HG03139 (cell line): Measurements from ENCODE around the gene PGBD5.

Experiments
- ATAC-seq: cut with Tn5 transposase; IDR thresholded peaks from one replicate; pipeline ENCODE4 v1.9.1; 2021; ENCODE audit not compliant: unreplicated experiment

PGBD5 gene

GRCh38 chr1:230398856-230399255 lies 27.3 kb downstream of the PGBD5 start:
- ATAC-seq = no peak

- no peak for ATAC-seq
Observed at GRCh38 chr1:230396966-230397365, 29.2 kb downstream of the PGBD5 start.

DNA sequence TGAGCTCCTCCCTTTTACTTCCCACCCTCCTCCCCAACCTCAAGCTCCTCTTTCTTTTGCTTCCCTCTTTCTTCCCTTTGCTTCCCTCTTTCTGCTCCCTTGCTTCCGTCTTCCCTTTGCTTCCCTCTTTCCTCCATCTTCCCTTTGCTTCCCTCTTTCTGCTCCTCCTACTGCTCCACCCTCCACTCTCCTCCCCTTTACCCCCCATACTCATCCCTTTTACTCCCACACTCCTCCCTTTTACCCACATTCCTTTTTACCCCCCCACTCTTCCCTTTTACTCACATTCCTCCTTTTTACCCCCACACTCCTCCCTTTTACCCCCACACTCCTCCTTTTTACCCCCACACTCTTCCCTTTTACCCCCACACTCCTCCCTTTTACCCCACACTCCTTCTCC lies 30.2 kb downstream of the PGBD5 start:
- ATAC-seq = no peak

DNA sequence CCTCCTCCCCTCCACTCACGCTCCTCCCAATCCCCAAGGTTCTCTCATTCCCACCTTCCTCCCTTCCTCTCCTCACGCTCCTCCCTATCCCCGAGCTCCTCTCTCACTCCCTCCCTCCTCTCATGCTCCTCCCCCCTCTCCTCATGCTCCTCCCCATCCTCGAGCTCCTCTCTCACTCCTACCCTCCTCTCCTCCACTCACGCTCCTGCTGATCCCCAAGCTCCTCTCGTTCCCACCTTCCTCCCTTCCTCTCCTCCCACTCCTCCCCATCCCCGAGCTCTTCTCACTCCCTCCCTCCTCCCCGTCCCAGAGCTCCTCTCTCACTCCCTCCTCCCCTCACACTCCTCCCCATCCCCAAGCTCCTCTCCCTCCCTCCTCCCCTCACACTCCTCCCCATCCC lies 31.4 kb downstream of the PGBD5 start:
- no peak for ATAC-seq

GRCh38 chr1:230394134-230394533 lies 32.0 kb downstream of the PGBD5 start:
- no peak for ATAC-seq

GRCh38 chr1:230393722-230394121 lies 32.4 kb downstream of the PGBD5 start:
- ATAC-seq = no peak

- ATAC-seq = no peak
Observed at GRCh38 chr1:230392920-230393521, 33.1 kb downstream of the PGBD5 start.

GRCh38 chr1:230392536-230392909 lies 33.6 kb downstream of the PGBD5 start:
- no peak for ATAC-seq

DNA sequence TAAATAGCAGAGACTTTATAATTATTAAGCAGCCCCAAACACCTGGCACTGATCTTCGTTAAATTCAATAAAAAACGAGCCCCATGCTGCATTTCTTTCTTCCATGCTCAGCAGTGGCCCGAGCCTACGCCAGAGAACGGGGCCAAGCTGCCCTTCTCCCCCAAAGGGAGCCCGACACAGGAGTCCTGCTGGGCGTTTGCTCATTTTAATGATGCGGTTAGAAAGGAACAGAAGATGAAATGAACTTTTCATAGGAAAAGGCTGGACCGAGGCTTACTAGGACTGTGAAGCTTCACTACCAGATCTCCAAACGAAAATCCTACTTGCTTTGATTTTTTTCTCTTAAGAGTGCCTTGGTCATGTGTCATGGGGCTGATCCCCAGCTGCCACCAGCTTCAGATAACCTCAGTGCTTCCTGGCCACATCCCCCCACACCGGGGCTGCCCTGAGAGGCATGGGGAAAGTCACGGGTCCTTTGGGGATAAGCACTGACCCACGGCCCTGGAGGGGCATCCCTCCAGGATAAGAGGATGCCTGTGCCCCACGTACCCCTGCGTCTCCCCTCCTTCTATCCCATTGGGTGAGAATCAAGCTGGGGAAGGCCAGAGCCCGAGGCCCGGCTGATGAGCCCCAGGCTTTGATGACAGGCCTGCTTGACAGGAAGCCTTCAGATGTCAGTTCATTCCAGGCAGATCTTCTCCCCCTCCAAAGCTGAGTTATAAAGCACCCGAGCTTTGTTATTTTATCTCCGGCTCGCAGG lies 34.2 kb downstream of the PGBD5 start:
- no peak for ATAC-seq

GRCh38 chr1:230390371-230390770 lies 35.8 kb downstream of the PGBD5 start:
- ATAC-seq = no peak

DNA sequence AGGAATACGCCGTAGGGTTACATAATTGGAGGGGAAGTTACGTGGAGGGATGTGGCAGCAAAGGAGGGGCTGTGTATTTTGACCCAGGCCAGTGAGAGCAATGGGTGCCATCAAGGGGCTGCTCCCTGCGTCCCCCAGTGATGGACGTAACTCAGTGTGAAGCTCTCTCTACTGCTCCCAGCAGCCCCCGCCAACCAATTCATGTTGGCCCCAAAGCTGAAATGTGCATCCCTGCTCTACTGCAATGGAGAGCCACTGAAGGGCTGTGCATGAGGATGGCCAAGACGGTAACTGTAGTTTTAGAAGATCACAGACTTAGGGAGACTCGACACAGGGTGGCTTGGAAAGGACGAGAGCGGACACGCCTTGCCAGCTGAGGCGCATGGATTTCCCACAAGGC lies 38.3 kb downstream of the PGBD5 start:
- no peak for ATAC-seq

GRCh38 chr1:230387296-230387695 lies 38.8 kb downstream of the PGBD5 start:
- no peak for ATAC-seq

GRCh38 chr1:230386637-230387262 lies 39.4 kb downstream of the PGBD5 start:
- ATAC-seq = no peak

- no peak for ATAC-seq
Observed at GRCh38 chr1:230385930-230386329, 40.2 kb downstream of the PGBD5 start.

DNA sequence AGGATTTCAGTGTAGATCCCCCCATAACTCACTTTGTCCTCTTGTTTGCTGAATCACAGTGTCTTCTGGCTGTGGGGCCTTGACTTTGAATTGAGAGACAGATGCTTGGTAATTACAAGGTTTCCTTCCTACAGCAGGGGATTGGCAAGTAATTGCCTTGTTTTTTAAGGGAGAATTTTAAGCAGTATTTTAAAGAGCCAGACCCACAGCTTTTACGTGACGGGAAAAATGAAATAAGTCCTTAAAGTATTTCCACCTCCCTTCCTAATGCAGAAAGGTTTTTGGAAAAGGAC lies 41.0 kb downstream of the PGBD5 start:
- no peak for ATAC-seq

GRCh38 chr1:230384380-230385157 lies 41.6 kb downstream of the PGBD5 start:
- no peak for ATAC-seq

- ATAC-seq = no peak
Observed at GRCh38 chr1:230383425-230383824, 42.7 kb downstream of the PGBD5 start.

DNA sequence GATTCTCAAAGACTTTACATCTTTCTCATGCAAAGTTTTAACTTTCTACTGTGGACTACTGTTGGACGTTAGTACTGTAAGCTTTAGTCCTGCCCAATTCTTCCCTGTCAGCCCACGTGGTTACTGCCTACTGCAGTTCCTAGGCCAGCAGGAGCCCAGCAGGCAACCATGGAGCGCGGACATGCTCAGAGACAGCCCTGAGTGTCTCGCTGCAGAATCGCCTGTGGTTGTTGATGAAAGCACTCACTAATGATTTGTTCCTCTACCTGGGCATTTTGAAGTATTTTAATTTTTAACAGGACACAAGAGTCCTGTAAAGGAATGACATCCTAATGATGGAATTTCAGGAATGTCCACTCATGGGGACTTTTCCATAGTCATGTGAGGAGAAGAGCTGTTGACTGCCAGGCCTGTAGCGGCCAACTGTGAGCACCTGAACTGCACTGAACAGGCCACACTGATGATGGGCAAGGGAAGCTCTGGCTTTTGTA lies 44.1 kb downstream of the PGBD5 start:
- no peak for ATAC-seq

- no peak for ATAC-seq
Observed at GRCh38 chr1:230381585-230381984, 44.5 kb downstream of the PGBD5 start.

DNA sequence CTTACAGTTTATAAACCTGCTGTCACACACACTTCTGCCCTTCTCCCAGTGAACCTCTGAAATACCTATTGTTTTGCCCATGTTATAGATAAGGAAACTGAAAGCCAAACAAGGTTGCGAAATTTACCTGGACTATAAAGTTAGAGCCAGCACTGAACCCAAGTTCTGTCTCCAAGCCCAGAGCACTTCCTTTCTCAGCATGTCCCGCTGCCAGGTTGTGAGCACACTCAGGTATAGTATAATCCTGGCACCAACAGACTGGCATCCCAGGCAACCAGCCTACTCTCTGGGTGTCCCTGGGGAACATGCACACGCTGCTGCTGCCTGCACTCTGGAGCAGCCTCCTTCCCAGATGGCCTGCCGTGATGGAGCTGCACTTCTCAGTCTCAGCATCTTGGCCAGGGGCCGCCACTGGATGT lies 45.1 kb downstream of the PGBD5 start:
- no peak for ATAC-seq

DNA sequence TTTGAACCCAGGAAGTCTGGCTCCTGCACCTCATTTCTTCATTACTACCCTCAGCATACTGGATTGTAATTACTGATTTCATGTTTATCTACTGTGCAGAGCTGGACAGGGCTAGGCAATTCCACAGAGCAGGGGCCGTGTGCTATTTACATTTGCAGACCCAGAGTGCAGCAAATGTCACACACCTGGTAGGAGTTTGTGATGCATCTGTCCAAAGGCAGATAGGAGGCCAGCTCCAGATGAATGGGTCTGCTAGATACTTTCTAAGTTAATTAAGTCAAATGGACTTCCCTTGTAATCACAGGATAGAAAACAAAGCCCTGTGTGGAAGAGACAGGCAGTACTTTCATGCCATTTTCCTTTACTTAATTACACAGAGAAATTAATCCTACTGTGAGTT lies 46.2 kb downstream of the PGBD5 start:
- no peak for ATAC-seq

GRCh38 chr1:230379462-230379861 lies 46.7 kb downstream of the PGBD5 start:
- no peak for ATAC-seq
